ENCODE data around the gene EFR3B. TPM values are rescaled to one million over a fixed set of nuclear protein-coding genes. Genes with fewer than 3 reads are reported as not detected.
"Not testable (repeated sequence)": the region's sequence is repeated elsewhere in the genome, so short reads cannot be mapped to it uniquely, and the experiment has no call there.

EFR3B gene
- total RNA-seq, 1 donor = under 0.01 TPM

DNA sequence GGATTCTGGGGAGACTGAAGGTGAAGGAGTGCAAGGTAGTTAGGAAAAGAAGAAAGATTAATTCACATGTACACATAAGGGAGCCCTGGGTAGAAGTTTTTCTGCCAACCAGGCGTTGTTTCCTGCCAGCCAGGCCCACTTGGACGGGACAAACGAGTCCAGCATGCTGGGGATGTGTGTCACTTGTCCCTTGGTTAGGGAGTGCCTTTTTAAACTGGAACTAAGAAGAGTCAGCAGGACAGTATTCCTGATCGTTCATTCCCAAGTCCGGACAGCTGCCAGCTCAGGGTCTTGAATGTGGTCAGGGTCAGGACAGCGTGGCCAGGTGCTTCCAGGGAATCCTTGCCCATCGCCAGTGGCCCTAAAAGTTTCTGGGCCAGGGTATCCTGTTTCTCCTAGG is 83.3 kb downstream of the EFR3B start:
- TF ChIP-seq, protein P1, sequence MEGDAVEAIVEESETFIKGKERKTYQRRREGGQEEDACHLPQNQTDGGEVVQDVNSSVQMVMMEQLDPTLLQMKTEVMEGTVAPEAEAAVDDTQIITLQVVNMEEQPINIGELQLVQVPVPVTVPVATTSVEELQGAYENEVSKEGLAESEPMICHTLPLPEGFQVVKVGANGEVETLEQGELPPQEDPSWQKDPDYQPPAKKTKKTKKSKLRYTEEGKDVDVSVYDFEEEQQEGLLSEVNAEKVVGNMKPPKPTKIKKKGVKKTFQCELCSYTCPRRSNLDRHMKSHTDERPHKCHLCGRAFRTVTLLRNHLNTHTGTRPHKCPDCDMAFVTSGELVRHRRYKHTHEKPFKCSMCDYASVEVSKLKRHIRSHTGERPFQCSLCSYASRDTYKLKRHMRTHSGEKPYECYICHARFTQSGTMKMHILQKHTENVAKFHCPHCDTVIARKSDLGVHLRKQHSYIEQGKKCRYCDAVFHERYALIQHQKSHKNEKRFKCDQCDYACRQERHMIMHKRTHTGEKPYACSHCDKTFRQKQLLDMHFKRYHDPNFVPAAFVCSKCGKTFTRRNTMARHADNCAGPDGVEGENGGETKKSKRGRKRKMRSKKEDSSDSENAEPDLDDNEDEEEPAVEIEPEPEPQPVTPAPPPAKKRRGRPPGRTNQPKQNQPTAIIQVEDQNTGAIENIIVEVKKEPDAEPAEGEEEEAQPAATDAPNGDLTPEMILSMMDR (IDR thresholded peaks at IDR 0.05; ENCODE audit: insufficient read depth, low read depth, low read length) = no peak
- H3K4me3 ChIP-seq (ENCODE audit: low read depth, low read length) = no peak overlapping the region
- DNase-seq (ENCODE audit: low read depth) = no peak

- DNase-seq (ENCODE audit: low read depth) = no peak
- TF ChIP-seq, protein P1 (IDR thresholded peaks at IDR 0.05; ENCODE audit: insufficient read depth, low read depth, low read length) = no peak
Observed at GRCh38 chr2:25125976-25126375, 84.1 kb downstream of the EFR3B start.

GRCh38 chr2:25127071-25127470 is 85.2 kb downstream of the EFR3B start:
- DNase-seq (ENCODE audit: low read depth); H3K4me3 ChIP-seq (ENCODE audit: low read depth, low read length): not testable (repeated sequence)

More at GRCh38 chr2:25125976-25126375, 84.1 kb downstream of the EFR3B start:
- H3K4me3 ChIP-seq (ENCODE audit: low read depth, low read length) = no peak overlapping the region

- H3K4me3 ChIP-seq (ENCODE audit: low read depth, low read length) = no peak overlapping the region
- DNase-seq (ENCODE audit: low read depth) = no peak
- TF ChIP-seq, protein P1 (IDR thresholded peaks at IDR 0.05; ENCODE audit: insufficient read depth, low read depth, low read length) = no peak
Observed at GRCh38 chr2:25127646-25128045, 85.8 kb downstream of the EFR3B start.

GRCh38 chr2:25129901-25130520 is 88.1 kb downstream of the EFR3B start:
- H3K4me3 ChIP-seq (ENCODE audit: low read depth, low read length) = no peak overlapping the region
- no peak for DNase-seq (ENCODE audit: low read depth)
- TF ChIP-seq, protein P1 (IDR thresholded peaks at IDR 0.05; ENCODE audit: insufficient read depth, low read depth, low read length) = no peak

- no peak overlapping the region for H3K4me3 ChIP-seq (ENCODE audit: low read depth, low read length)
- DNase-seq (ENCODE audit: low read depth) = no peak
- TF ChIP-seq, protein P1 (IDR thresholded peaks at IDR 0.05; ENCODE audit: insufficient read depth, low read depth, low read length) = no peak
Observed at GRCh38 chr2:25131253-25131566, 89.3 kb downstream of the EFR3B start.

GRCh38 chr2:25131567-25132298 is 89.9 kb downstream of the EFR3B start:
- DNase-seq (ENCODE audit: low read depth) = no peak
- TF ChIP-seq, protein P1 (IDR thresholded peaks at IDR 0.05; ENCODE audit: insufficient read depth, low read depth, low read length) = no peak
- peak overlapping the region; percentile 21 for H3K4me3 ChIP-seq (ENCODE audit: low read depth, low read length)

All from fibroblast of villous mesenchyme (primary cell).